Measurements from ENCODE around the gene PRKCSH.
"Not testable (repeated sequence)": the region's sequence is repeated elsewhere in the genome, so short reads cannot be mapped to it uniquely, and the experiment has no call there.

DNA sequence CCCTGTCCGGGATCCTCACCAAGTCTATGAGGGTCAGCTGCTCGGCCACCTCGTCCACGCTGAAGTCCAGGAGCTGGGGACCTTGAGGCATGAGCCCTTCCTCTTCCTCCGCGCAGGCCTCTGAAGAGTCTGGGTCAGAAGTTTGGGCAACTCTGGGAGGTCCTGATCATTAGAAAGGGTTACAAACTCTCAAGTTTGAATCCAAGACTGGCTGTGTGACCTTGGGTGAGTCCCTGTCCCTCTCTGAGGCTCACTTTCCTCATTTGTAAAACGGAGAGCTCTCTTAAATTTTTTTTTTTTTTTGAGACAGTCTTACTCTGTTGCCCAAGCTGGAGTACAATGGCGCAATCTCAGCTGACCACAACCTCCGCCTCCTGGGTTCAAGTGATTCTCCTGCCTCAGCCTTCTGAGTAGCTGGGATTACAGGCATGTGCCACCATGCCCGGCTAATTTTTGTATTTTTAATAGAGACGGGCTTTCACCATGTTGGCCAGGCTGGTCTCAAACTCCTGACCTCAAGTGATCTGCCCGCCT, 28.7 kb upstream of the PRKCSH start:
- TF ChIP-seq, protein P1, sequence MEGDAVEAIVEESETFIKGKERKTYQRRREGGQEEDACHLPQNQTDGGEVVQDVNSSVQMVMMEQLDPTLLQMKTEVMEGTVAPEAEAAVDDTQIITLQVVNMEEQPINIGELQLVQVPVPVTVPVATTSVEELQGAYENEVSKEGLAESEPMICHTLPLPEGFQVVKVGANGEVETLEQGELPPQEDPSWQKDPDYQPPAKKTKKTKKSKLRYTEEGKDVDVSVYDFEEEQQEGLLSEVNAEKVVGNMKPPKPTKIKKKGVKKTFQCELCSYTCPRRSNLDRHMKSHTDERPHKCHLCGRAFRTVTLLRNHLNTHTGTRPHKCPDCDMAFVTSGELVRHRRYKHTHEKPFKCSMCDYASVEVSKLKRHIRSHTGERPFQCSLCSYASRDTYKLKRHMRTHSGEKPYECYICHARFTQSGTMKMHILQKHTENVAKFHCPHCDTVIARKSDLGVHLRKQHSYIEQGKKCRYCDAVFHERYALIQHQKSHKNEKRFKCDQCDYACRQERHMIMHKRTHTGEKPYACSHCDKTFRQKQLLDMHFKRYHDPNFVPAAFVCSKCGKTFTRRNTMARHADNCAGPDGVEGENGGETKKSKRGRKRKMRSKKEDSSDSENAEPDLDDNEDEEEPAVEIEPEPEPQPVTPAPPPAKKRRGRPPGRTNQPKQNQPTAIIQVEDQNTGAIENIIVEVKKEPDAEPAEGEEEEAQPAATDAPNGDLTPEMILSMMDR (IDR thresholded peaks at IDR 0.05), result not testable (repeated sequence)
- TF ChIP-seq POLR2A (IDR thresholded peaks at IDR 0.05), result not testable (repeated sequence)
